H1 (cell line): ENCODE results near the gene DDX49. TPM values are rescaled to one million over a fixed set of nuclear protein-coding genes. Genes with fewer than 3 reads are reported as not detected.

ENCODE experiments used
- CTCF ChIA-PET: fragments of 300-600 bp; sonication (Branson Sonifier 250); formaldehyde crosslinking; loops from one replicate; lab custom pipeline; 2021; ENCODE audit not compliant: partially characterized antibody; lab: Charles Lee
- POLR2A ChIA-PET: fragments of 300-600 bp; sonication (Branson Sonifier 250); formaldehyde crosslinking; loops from one replicate; lab custom pipeline; 2021; ENCODE audit warnings: inconsistent platforms; ENCODE audit not compliant: partially characterized antibody; lab: Charles Lee
- DNase-seq, 2 experiments: peaks; one replicate each; pipeline versions ENCODE4 v3.0.0 to v3.0.0-alpha.2; 2010 to 2022; ENCODE audit warnings: low spot score in 2 of 2, low read depth in 1 of 2, mixed read lengths in 1 of 2
- FAIRE-seq: peaks from 2 replicates; lab custom pipeline; 2011; peaks lifted over from hg19 to GRCh38; lab: Jason Lieb, UNC
- H2AFZ ChIP-seq: 2 replicates; pipeline ENCODE4 v1.8.1; 2012; ENCODE audit warnings: low read length, inconsistent platforms
- H2AK5ac ChIP-seq: 2 replicates; pipeline ENCODE4 v1.6.1; 2013; ENCODE audit warnings: low read depth, low read length
- H2BK120ac ChIP-seq: replicated peaks from 2 replicates; pipeline ENCODE3; 2013; ENCODE audit warnings: low read depth, low read length, inconsistent platforms
- H2BK12ac ChIP-seq: 2 replicates; pipeline ENCODE4 v1.6.1; 2013; ENCODE audit warnings: low read depth, low read length
- H2BK15ac ChIP-seq: 2 replicates; pipeline ENCODE4 v1.6.1; 2013; ENCODE audit warnings: low read length
- H2BK20ac ChIP-seq: 2 replicates; pipeline ENCODE4 v1.6.1; 2013; ENCODE audit warnings: low read length
- H2BK5ac ChIP-seq: 2 replicates; pipeline ENCODE4 v1.6.1; 2013; ENCODE audit warnings: low read depth, low read length
- H3K14ac ChIP-seq: 2 replicates; pipeline ENCODE4 v1.6.1; 2013; ENCODE audit warnings: inconsistent platforms; ENCODE audit not compliant: insufficient read length
- H3K18ac ChIP-seq: 2 replicates; pipeline ENCODE4 v1.6.1; 2013; ENCODE audit warnings: low read length; ENCODE audit errors: extremely low read depth
- H3K23ac ChIP-seq: 2 replicates; pipeline ENCODE4 v1.6.1; 2013; ENCODE audit warnings: inconsistent platforms; ENCODE audit not compliant: insufficient read length
- H3K23me2 ChIP-seq: 2 replicates; pipeline ENCODE4 v1.6.1; 2013; ENCODE audit warnings: low read depth, low read length
- H3K27ac ChIP-seq: 2 replicates; pipeline ENCODE4 v1.6.1; 2011; ENCODE audit warnings: low read depth, low read length, inconsistent platforms
- H3K27me3 ChIP-seq, 4 experiments: replicated peaks in 1 of 4; 1 replicate in 1 of 4; 2 replicates in 3 of 4; pipeline versions ENCODE4 v1.6.1 to v1.8.1; 2011 to 2013; ENCODE audit warnings: low read length in 3 of 4, mild to moderate bottlenecking in 3 of 4, inconsistent platforms in 2 of 4, mixed read lengths in 2 of 4, moderate library complexity in 1 of 4; ENCODE audit not compliant: control insufficient read depth in 3 of 4, insufficient read depth in 3 of 4; ENCODE audit errors: extremely low read depth in 1 of 4
- H3K36me3 ChIP-seq, 4 experiments: 2 replicates each; pipeline versions ENCODE4 v1.6.1 to v1.8.1; 2011 to 2013; ENCODE audit warnings: mild to moderate bottlenecking in 4 of 4, low read length in 3 of 4, moderate library complexity in 2 of 4, control low read depth in 1 of 4, inconsistent platforms in 1 of 4; ENCODE audit not compliant: insufficient read depth in 4 of 4, control insufficient read depth in 2 of 4
- H3K4ac ChIP-seq: replicated peaks from 2 replicates; pipeline ENCODE3; 2013; ENCODE audit warnings: low read length, low read depth, mixed read lengths, inconsistent platforms; ENCODE audit not compliant: insufficient read length
- H3K4me1 ChIP-seq, 4 experiments: replicated peaks in 1 of 4; 1 replicate in 1 of 4; 2 replicates in 3 of 4; pipeline versions ENCODE4 v1.6.1 to v1.8.1; 2011 to 2013; ENCODE audit warnings: low read length in 3 of 4, inconsistent platforms in 2 of 4, mixed read lengths in 1 of 4; ENCODE audit not compliant: insufficient read depth in 4 of 4, control insufficient read depth in 3 of 4
- H3K4me2 ChIP-seq, 2 experiments: 2 replicates each; pipeline versions ENCODE4 v1.6.1 to v1.8.1; 2011 to 2013; ENCODE audit warnings: low read depth in 2 of 2, low read length in 2 of 2, control low read depth in 1 of 2, inconsistent platforms in 1 of 2, mild to moderate bottlenecking in 1 of 2; ENCODE audit not compliant: insufficient read depth in 1 of 2
- H3K4me3 ChIP-seq, 4 experiments: fragments of 200-600, 300-600 bp in 1 of 4; sonication (generic), shearing (Covaris generic), sonication (Bioruptor Twin) in 1 of 4; 2 replicates each; pipeline versions ENCODE4 v1.5.1 to v1.8.1; 2011 to 2016; ENCODE audit warnings: low read length in 4 of 4, low read depth in 3 of 4, control low read depth in 2 of 4, inconsistent platforms in 2 of 4, mild to moderate bottlenecking in 2 of 4, mixed read lengths in 1 of 4, moderate library complexity in 1 of 4; ENCODE audit not compliant: insufficient read depth in 2 of 4; ENCODE audit errors: extremely low read depth in 1 of 4
- H3K56ac ChIP-seq: replicated peaks from 2 replicates; pipeline ENCODE3; 2013; ENCODE audit warnings: low read depth, mild to moderate bottlenecking, mixed read lengths, low read length, inconsistent platforms; ENCODE audit not compliant: insufficient read length
- H3K79me1 ChIP-seq: 2 replicates; pipeline ENCODE4 v1.6.1; 2013; ENCODE audit warnings: low read depth, low read length, control low read depth
- H3K79me2 ChIP-seq, 2 experiments: 2 replicates each; pipeline versions ENCODE4 v1.6.1 to v1.8.1; 2012 to 2013; ENCODE audit warnings: low read length in 2 of 2, mild to moderate bottlenecking in 2 of 2, inconsistent platforms in 1 of 2; ENCODE audit not compliant: insufficient read depth in 2 of 2, control insufficient read depth in 1 of 2
- H3K9ac ChIP-seq, 4 experiments: replicated peaks in 1 of 4; 1 replicate in 1 of 4; 2 replicates in 3 of 4; pipeline versions ENCODE4 v1.6.1 to v1.8.1; 2011 to 2013; ENCODE audit warnings: low read depth in 3 of 4, low read length in 3 of 4, control low read depth in 2 of 4, mild to moderate bottlenecking in 2 of 4, moderate library complexity in 2 of 4, inconsistent platforms in 1 of 4; ENCODE audit errors: extremely low read depth in 1 of 4
- H3K9me3 ChIP-seq, 2 experiments: 2 replicates each; pipeline versions ENCODE4 v1.6.1 to v1.8.1; 2012 to 2013; ENCODE audit warnings: mild to moderate bottlenecking in 2 of 2, moderate library complexity in 2 of 2, control low read depth in 1 of 2, inconsistent platforms in 1 of 2, low read depth in 1 of 2, low read length in 1 of 2, mixed read lengths in 1 of 2; ENCODE audit not compliant: insufficient read depth in 2 of 2
- H4K20me1 ChIP-seq, 2 experiments: replicated peaks in 1 of 2; 2 replicates each; pipeline versions ENCODE3 to v1.8.1; 2011 to 2013; ENCODE audit warnings: inconsistent platforms in 2 of 2, low read length in 2 of 2, mild to moderate bottlenecking in 1 of 2; ENCODE audit not compliant: insufficient read depth in 2 of 2, control insufficient read depth in 1 of 2
- H4K5ac ChIP-seq: 2 replicates; pipeline ENCODE4 v1.6.1; 2013; ENCODE audit warnings: low read length, low read depth, mixed read lengths, inconsistent platforms; ENCODE audit not compliant: insufficient read length
- H4K8ac ChIP-seq: 2 replicates; pipeline ENCODE4 v1.8.0; 2013; ENCODE audit warnings: mild to moderate bottlenecking, moderate library complexity, low read length, inconsistent platforms; ENCODE audit not compliant: insufficient read depth; ENCODE audit errors: extremely low read depth
- H4K91ac ChIP-seq: replicated peaks from 2 replicates; pipeline ENCODE3; 2013; ENCODE audit warnings: low read length, mixed read lengths, inconsistent platforms; ENCODE audit not compliant: insufficient read length
- ASH2L ChIP-seq: fragments of 200-600, 300-600 bp; sonication (generic); IDR thresholded peaks from one replicate; pipeline ENCODE4 v1.7.1; 2017; ENCODE audit warnings: low read length
- BACH1 ChIP-seq: IDR thresholded peaks from 2 replicates; pipeline ENCODE4 v1.6.1; 2012; ENCODE audit warnings: low read length, improper control_type of control experiment
- CBX5 ChIP-seq: fragments of 300-800, 300-1000 bp; sonication (generic); IDR thresholded peaks from 2 replicates; pipeline ENCODE4 v1.7.1; 2016; ENCODE audit warnings: antibody characterized with exemption, low read length, low read depth
- CHD1 ChIP-seq: IDR thresholded peaks from 2 replicates; pipeline ENCODE4 v1.6.1; 2012; ENCODE audit warnings: low read depth, low read length, improper control_type of control experiment
- HDAC2 ChIP-seq, 2 experiments: fragments of 300-600 bp in 1 of 2; sonication (generic) in 1 of 2; IDR thresholded peaks; 2 replicates each; pipeline ENCODE4 v1.6.1; 2011 to 2012; ENCODE audit warnings: low read depth in 2 of 2, low read length in 2 of 2, mild to moderate bottlenecking in 2 of 2, moderate library complexity in 2 of 2, borderline replicate concordance in 1 of 2, inconsistent platforms in 1 of 2
- JUND ChIP-seq: IDR thresholded peaks from 2 replicates; pipeline ENCODE4 v1.6.1; 2011; ENCODE audit warnings: mild to moderate bottlenecking, improper control_type of control experiment, low read length
- PHF8 ChIP-seq: fragments of 200-600 bp; sonication (generic); conservative IDR thresholded peaks from 2 replicates; pipeline ENCODE4 v1.7.1; 2012; ENCODE audit warnings: low read depth, mild to moderate bottlenecking, inconsistent platforms, low read length, moderate library complexity
- SAP30 ChIP-seq: fragments of 300-600 bp; sonication (generic); IDR thresholded peaks from 2 replicates; pipeline ENCODE4 v1.7.1; 2012; ENCODE audit warnings: low read length, moderate library complexity, mild to moderate bottlenecking, inconsistent platforms; ENCODE audit not compliant: insufficient read depth, insufficient replicate concordance
- SIRT6 ChIP-seq: IDR thresholded peaks from one replicate; pipeline ENCODE4 v1.7.1; 2012; ENCODE audit warnings: low read length, inconsistent platforms
- SP2 ChIP-seq: IDR thresholded peaks from 2 replicates; pipeline ENCODE4 v1.6.1; 2012; ENCODE audit warnings: mild to moderate bottlenecking, low read length, inconsistent platforms
- SP4 ChIP-seq: IDR thresholded peaks from 2 replicates; pipeline ENCODE4 v1.6.1; 2012; ENCODE audit warnings: low read length, inconsistent platforms
- TBP ChIP-seq: IDR thresholded peaks from 2 replicates; pipeline ENCODE4 v1.6.1; 2011; ENCODE audit warnings: low read depth, low read length, improper control_type of control experiment
- YY1 ChIP-seq: IDR thresholded peaks from 2 replicates; pipeline ENCODE4 v1.6.1; 2011; ENCODE audit warnings: low read depth, mild to moderate bottlenecking, low read length
- WGBS, 2 experiments: shearing (Covaris generic) in 1 of 2; methylation state at CpG; one replicate each; pipeline versions ENCODE4 v1.1.6 to v1.1.7; 2013 to 2015; ENCODE audit warnings: low lambda C conversion rate in 2 of 2, mixed read lengths in 2 of 2, inconsistent platforms in 1 of 2, low coverage in 1 of 2, missing lambda C conversion rate in 1 of 2; ENCODE audit not compliant: insufficient replicate concordance in 2 of 2, insufficient coverage in 1 of 2, insufficient read length in 1 of 2; ENCODE audit errors: extremely low coverage in 1 of 2, missing lambda C conversion rate in 1 of 2; 5-methylcytosine and 5-hydroxymethylcytosine counted together
- polyA plus RNA-seq, 7 experiments: library from polyadenylated mRNA; depleted of rRNA in 3 of 7; stranded (reverse) in 5 of 7; unstranded in 2 of 7; fragments of >200 nt in 5 of 7; fragments of 200-250 nt in 2 of 7; gene quantifications; 1 replicate in 5 of 7; 2 replicates in 1 of 7; 4 replicates in 1 of 7; pipeline versions ENCODE4 v1.2.1 to v1.2.3, GENCODE V29; 2011 to 2013; ENCODE audit warnings: missing spikeins in 2 of 7, mixed read lengths in 2 of 7
- total RNA-seq: library from RNA; stranded (reverse); fragmentation: NEBNext Ultra II Directional; extraction: Animal tissue kit (Norgen Biotek cat#: 25700); gene quantifications from 2 replicates; pipeline ENCODE4 v1.2.1, GENCODE V29; 2021
- TF ChIP-seq, protein P1 (sequence below): IDR thresholded peaks from 2 replicates; pipeline ENCODE4 v1.6.1; 2011; ENCODE audit warnings: low read length, improper control_type of control experiment

The DDX49 gene
- total and polyA plus RNA-seq, 2 of the 8 experiments (the other 6 are each of a cell fraction or from before 2014, with no cell fraction given), result 41.3 to 46.5 TPM

DNA sequence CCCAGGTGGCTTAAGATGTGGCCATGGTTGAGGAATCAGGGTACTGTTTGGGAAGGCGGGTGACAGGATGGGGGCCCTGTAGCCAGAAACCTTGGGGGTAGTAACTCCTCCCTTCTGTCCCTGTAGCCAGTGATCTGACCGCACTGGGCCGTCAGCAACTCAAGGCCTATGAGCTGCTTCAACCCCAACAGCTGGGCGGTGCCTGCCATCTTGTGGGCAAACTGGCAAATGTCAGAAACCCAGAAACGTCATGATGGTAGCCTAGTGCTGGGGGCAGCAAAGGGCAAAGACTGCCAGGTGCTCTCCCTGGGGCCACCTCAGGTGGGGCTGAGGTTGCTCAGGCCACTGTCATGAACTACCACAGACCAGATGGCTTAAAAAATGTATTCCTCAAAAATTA, 3.9 kb upstream of the DDX49 start:
- Histone ChIP-seq H4K5ac (no peak overlapping the region), H3K23me2 (peaks cover 15% of the 10 kb centered on the region), H3K27me3 (no peaks in the 10 kb centered on the region), H3K4me3 (no peak overlapping the region), H3K27ac (no peak overlapping the region), H3K79me1 (peaks cover 18% of the 10 kb centered on the region), H2BK5ac (no peak overlapping the region), H2BK120ac (no peak overlapping the region), H2BK12ac (no peak overlapping the region), H3K4ac (no peak overlapping the region), H3K79me2 (peaks cover 4 to 27% of the 10 kb centered on the region in 2 experiments; a peak in 3 of 4 replicates), H2BK15ac (no peak overlapping the region), H2AK5ac (no peak overlapping the region), H4K20me1 (peaks cover 6 to 16% of the 10 kb centered on the region in 2 experiments), H4K8ac (no peak overlapping the region), H3K18ac (no peak overlapping the region), H3K23ac (no peak overlapping the region), H3K4me1 (peaks cover 0 to 8% (median 6%) of the 10 kb centered on the region in 4 experiments; a peak in 6 of 7 replicates), H2BK20ac (no peak overlapping the region), H3K9me3 (no peaks in the 10 kb centered on the region), H3K9ac (no peak overlapping the region), H4K91ac (no peak overlapping the region), H3K56ac (no peak overlapping the region), H3K4me2 (no peak overlapping the region), H2AFZ (no peak overlapping the region), H3K36me3 (peaks cover 0 to 5% (median 2%) of the 10 kb centered on the region in 4 experiments; a peak in 3 of 8 replicates), H3K14ac (no peak overlapping the region)
- DNase-seq (peak in 1 of 2 experiments; percentile 68), FAIRE-seq (no peak)
- POLR2A ChIA-PET, result interaction anchor here (1.0 to 1.3 kb wide), 3 partner anchors 8 to 14 kb away, joined by 3 to 6 read pairs (median 5); no protein-coding TSS in a partner anchor
- CTCF ChIA-PET, result interaction anchor here (0.9 to 2.5 kb wide), 14 partner anchors 11 to 600 kb away, joined by 3 to 13 read pairs (median 4); partner anchors contain the start of genes CERS1, NDUFA13 and TSSK6
- 79% methylated on average over 5 of the region's 5 CpGs; no CpG with 5 or more reads in 1 of the 2 experiments for WGBS, 2 experiments
- TF ChIP-seq TBP (no peak), HDAC2 (IDR thresholded peaks at IDR 0.05; ENCODE audit: borderline replicate concordance in 1 of 2, low read depth in 2 of 2, low read length in 2 of 2) (no peak), BACH1 (no peak), CBX5 (no peak), PHF8 (no peak), YY1 (peak; percentile 66; the same call in 1 of the 2 replicates), SP2 (no peak), SP4 (no peak), ASH2L (no peak), CHD1 (no peak), JUND (no peak), SAP30 (no peak), SIRT6 (no peak)
- TF ChIP-seq, protein P1, sequence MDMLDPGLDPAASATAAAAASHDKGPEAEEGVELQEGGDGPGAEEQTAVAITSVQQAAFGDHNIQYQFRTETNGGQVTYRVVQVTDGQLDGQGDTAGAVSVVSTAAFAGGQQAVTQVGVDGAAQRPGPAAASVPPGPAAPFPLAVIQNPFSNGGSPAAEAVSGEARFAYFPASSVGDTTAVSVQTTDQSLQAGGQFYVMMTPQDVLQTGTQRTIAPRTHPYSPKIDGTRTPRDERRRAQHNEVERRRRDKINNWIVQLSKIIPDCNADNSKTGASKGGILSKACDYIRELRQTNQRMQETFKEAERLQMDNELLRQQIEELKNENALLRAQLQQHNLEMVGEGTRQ, result no peak
